ENCODE results near the gene LRRFIP2. TPM values are rescaled to one million over a fixed set of nuclear protein-coding genes. Genes with fewer than 3 reads are reported as not detected.

Gene LRRFIP2
- total and polyA plus RNA-seq, 2 of the 4 experiments (the other 2 are of a cell fraction), result 20.6 to 31.0 TPM

- ATAC-seq (ENCODE audit: low read depth) (no peak), DNase-seq (no peak)
- Histone ChIP-seq H3K79me1 (ENCODE audit: low read depth in 1 of 2, low read length in 2 of 2) (peaks cover 0 to 13% of the 10 kb centered on the region in 2 experiments; a peak in 1 of 4 replicates), H3K14ac (replicated peaks; ENCODE audit: low read depth, low read length) (no peak overlapping the region), H2BK5ac (ENCODE audit: low read depth, low read length, poor library complexity, severe bottlenecking) (no peak overlapping the region), H4K91ac (ENCODE audit: insufficient read depth, low read depth, low read length) (no peak overlapping the region), H2BK120ac (ENCODE audit: low read depth, low read length) (no peak overlapping the region), H3K4me2 (ENCODE audit: low read depth, low read length) (no peak overlapping the region), H3K9me1 (ENCODE audit: insufficient read depth, low read length) (no peaks in the 10 kb centered on the region), H4K20me1 (ENCODE audit: insufficient read depth, low read length) (no peaks in the 10 kb centered on the region), H3K4ac (ENCODE audit: low read depth, low read length) (no peak overlapping the region), H3K9me3 (ENCODE audit: control insufficient read depth, insufficient read depth, low read length) (no peaks in the 10 kb centered on the region), H3K27ac (ENCODE audit: insufficient read depth, low read length) (no peak overlapping the region), H2AK9ac (replicated peaks; ENCODE audit: low read depth, low read length, poor library complexity) (no peak overlapping the region), H2AFZ (replicated peaks; ENCODE audit: low read length, poor library complexity) (no peak overlapping the region), H3K27me3 (ENCODE audit: control insufficient read depth, insufficient read depth, low read length) (no peaks in the 10 kb centered on the region), H3K36me3 (ENCODE audit: control insufficient read depth, insufficient read depth, low read length) (peaks cover 42% of the 10 kb centered on the region), H3K56ac (ENCODE audit: extremely low read depth, insufficient read depth, low read length) (no peak overlapping the region), H3K4me1 (ENCODE audit: control insufficient read depth, insufficient read depth, low read length) (peaks cover 2% of the 10 kb centered on the region; the same call in 1 of the 2 replicates), H2BK15ac (ENCODE audit: low read depth, low read length) (no peak overlapping the region), H4K5ac (ENCODE audit: low read depth, low read length) (no peak overlapping the region), H3K23ac (ENCODE audit: low read depth, low read length) (no peak overlapping the region), H3K4me3 (ENCODE audit: insufficient read depth, low read depth, low read length) (no peak overlapping the region), H4K8ac (ENCODE audit: low read depth in 2 of 2, low read length in 2 of 2) (no peak overlapping the region), H3K18ac (ENCODE audit: low read depth, low read length) (no peak overlapping the region), H3K9ac (ENCODE audit: low read depth, low read length) (no peak overlapping the region), H2AK5ac (ENCODE audit: low read depth, low read length) (no peak overlapping the region), H2BK20ac (ENCODE audit: low read depth, low read length) (no peak overlapping the region)
- ChIA-PET CTCF (interaction anchor here (0.6 to 1.7 kb wide), 5 partner anchors 15 to 192 kb away, joined by 3 to 4 read pairs (median 3); no protein-coding TSS in a partner anchor), POLR2A (ENCODE audit: unreplicated experiment) (no interaction called here)
- intact Hi-C loops (cut with micrococcal nuclease) (no loop called here), in situ Hi-C loops (cut with MboI; ENCODE audit: low sequenced_read_pairs) (loop anchor here (10.0 kb wide), 1 partner anchor 189 kb away; no protein-coding TSS in a partner anchor), dilution Hi-C loops (cut with HindIII; ENCODE audit: low sequenced_read_pairs, unreplicated experiment) (no loop called here)
- whole genome bisulfite sequencing, 2 experiments (ENCODE audit: extremely low coverage in 2 of 2, insufficient read length in 1 of 2), result 100% methylated on average over 1 of the region's 3 CpGs; no CpG with 5 or more reads in 1 of the 2 experiments
- no peak for TF ChIP-seq MAZ (IDR thresholded peaks at IDR 0.05; ENCODE audit: borderline replicate concordance, low read depth, low read length)
- TF ChIP-seq, protein P1, sequence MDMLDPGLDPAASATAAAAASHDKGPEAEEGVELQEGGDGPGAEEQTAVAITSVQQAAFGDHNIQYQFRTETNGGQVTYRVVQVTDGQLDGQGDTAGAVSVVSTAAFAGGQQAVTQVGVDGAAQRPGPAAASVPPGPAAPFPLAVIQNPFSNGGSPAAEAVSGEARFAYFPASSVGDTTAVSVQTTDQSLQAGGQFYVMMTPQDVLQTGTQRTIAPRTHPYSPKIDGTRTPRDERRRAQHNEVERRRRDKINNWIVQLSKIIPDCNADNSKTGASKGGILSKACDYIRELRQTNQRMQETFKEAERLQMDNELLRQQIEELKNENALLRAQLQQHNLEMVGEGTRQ (IDR thresholded peaks at IDR 0.05; ENCODE audit: low read depth, low read length), result no peak
- TF ChIP-seq SMC3 (IDR thresholded peaks at IDR 0.05; ENCODE audit: low read depth, low read length), result no peak
- TF ChIP-seq, protein P2, sequence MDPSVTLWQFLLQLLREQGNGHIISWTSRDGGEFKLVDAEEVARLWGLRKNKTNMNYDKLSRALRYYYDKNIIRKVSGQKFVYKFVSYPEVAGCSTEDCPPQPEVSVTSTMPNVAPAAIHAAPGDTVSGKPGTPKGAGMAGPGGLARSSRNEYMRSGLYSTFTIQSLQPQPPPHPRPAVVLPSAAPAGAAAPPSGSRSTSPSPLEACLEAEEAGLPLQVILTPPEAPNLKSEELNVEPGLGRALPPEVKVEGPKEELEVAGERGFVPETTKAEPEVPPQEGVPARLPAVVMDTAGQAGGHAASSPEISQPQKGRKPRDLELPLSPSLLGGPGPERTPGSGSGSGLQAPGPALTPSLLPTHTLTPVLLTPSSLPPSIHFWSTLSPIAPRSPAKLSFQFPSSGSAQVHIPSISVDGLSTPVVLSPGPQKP (IDR thresholded peaks at IDR 0.05; ENCODE audit: borderline replicate concordance, low read depth, low read length), result no peak
- TF ChIP-seq MXI1 (IDR thresholded peaks at IDR 0.05; ENCODE audit: borderline replicate concordance, low read depth, low read length), result no peak
- TF ChIP-seq, protein P3, sequence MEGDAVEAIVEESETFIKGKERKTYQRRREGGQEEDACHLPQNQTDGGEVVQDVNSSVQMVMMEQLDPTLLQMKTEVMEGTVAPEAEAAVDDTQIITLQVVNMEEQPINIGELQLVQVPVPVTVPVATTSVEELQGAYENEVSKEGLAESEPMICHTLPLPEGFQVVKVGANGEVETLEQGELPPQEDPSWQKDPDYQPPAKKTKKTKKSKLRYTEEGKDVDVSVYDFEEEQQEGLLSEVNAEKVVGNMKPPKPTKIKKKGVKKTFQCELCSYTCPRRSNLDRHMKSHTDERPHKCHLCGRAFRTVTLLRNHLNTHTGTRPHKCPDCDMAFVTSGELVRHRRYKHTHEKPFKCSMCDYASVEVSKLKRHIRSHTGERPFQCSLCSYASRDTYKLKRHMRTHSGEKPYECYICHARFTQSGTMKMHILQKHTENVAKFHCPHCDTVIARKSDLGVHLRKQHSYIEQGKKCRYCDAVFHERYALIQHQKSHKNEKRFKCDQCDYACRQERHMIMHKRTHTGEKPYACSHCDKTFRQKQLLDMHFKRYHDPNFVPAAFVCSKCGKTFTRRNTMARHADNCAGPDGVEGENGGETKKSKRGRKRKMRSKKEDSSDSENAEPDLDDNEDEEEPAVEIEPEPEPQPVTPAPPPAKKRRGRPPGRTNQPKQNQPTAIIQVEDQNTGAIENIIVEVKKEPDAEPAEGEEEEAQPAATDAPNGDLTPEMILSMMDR (conservative IDR thresholded peaks at IDR 0.05; ENCODE audit: low read depth, low read length), result no peak
- no peak for TF ChIP-seq RCOR1 (IDR thresholded peaks at IDR 0.05; ENCODE audit: insufficient replicate concordance, low read length)
- no peak for TF ChIP-seq FOS (IDR thresholded peaks at IDR 0.05; ENCODE audit: low read depth, low read length)
- no peak for TF ChIP-seq MAFK (IDR thresholded peaks at IDR 0.05; ENCODE audit: low read depth, low read length)
- TF ChIP-seq NFE2L2 (IDR thresholded peaks at IDR 0.05; ENCODE audit: low read depth, low read length), result no peak
- TF ChIP-seq RFX5 (IDR thresholded peaks at IDR 0.05; ENCODE audit: low read depth, low read length), result no peak
- no peak for TF ChIP-seq POLR2A (IDR thresholded peaks at IDR 0.05; ENCODE audit: low read depth, low read length)
- no peak for TF ChIP-seq RAD21 (IDR thresholded peaks at IDR 0.05; ENCODE audit: low read length)
- BruUV-seq (replicated peaks), result no TSS peak
Measured at GRCh38 chr3:37025561-37026335, 148.6 kb downstream of the LRRFIP2 start.

Data from IMR-90 (cell line).